ENCODE measurements around the gene C1orf74.

C1orf74 gene

GRCh38 chr1:209746451-209747165 lies 37.8 kb downstream of the C1orf74 start:
- no peak for DNase-seq (ENCODE audit: low read depth in 2 of 2)

- no peak for DNase-seq (ENCODE audit: low read depth in 2 of 2)
Observed at GRCh38 chr1:209743145-209743482, 41.2 kb downstream of the C1orf74 start.

- DNase-seq (ENCODE audit: low read depth in 2 of 2), result no peak
Observed at GRCh38 chr1:209742409-209743144, 41.8 kb downstream of the C1orf74 start.

- no peak for DNase-seq (ENCODE audit: low read depth in 2 of 2)
Observed at GRCh38 chr1:209741889-209742288, 42.5 kb downstream of the C1orf74 start.

- DNase-seq (ENCODE audit: low read depth in 2 of 2), result no peak
Observed at GRCh38 chr1:209741193-209741592, 43.2 kb downstream of the C1orf74 start.

GRCh38 chr1:209738270-209738669 lies 46.1 kb downstream of the C1orf74 start:
- DNase-seq (ENCODE audit: low read depth in 2 of 2), result no peak

GRCh38 chr1:209737118-209737505 lies 47.2 kb downstream of the C1orf74 start:
- DNase-seq (ENCODE audit: low read depth in 2 of 2), result no peak

GRCh38 chr1:209736490-209737117 lies 47.8 kb downstream of the C1orf74 start:
- DNase-seq (ENCODE audit: low read depth in 2 of 2), result no peak

- no peak for DNase-seq (ENCODE audit: low read depth in 2 of 2)
Observed at GRCh38 chr1:209733409-209734192, 50.8 kb downstream of the C1orf74 start.

GRCh38 chr1:209732725-209733124 lies 51.6 kb downstream of the C1orf74 start:
- DNase-seq (ENCODE audit: low read depth in 2 of 2), result no peak

GRCh38 chr1:209729436-209729835 lies 54.9 kb downstream of the C1orf74 start:
- no peak for DNase-seq (ENCODE audit: low read depth in 2 of 2)

All from activated CD8-positive, alpha-beta memory T cell treated with anti-CD3 and anti-CD28 coated beads for 4 hours (primary cell).